ACHN (cell line): Measurements from ENCODE around the gene CYFIP2.
"Not testable (repeated sequence)": the region's sequence is repeated elsewhere in the genome, so short reads cannot be mapped to it uniquely, and the experiment has no call there.

ENCODE experiments used
- DNase-seq: peaks from one replicate; pipeline ENCODE4 v3.0.0-alpha.2; 2015
- in situ Hi-C: cut with HindIII; loops from 2 replicates; pipeline ENCODE4 v1.10.0; 2017; ENCODE audit warnings: low sequenced_read_pairs, low pct_ligation_motif_present, low pct_unique_long_range_greater_than_20kb

CYFIP2 gene

DNA sequence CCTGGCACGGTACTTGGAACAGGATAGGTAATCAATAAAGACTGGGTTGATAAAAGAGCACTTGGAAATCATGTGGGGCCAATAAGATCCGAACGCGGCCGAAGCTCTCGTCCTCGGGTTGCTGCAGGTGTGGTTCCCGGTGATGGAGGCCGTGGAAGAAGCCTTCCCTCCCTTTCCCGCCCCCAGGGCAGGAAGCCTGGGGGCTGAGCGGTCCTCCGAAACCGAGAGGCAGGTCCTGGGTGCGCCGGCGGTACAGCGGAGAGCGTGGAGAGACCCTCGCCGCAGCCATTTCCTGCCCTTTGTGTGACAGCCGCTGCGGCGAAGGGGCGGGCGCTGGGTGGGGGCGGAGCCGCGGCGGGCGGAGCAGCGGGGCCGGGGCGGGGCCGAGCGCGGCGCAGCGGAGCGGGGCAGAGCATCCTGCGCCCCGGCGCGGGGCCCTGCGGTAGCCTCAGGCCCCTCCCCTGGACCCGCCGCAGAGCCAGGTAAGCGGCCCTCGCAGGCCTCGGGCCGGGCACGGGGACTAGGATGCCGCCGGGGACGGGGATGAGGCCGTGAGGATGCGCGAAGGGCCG, at the start of gene CYFIP2:
TSS of gene CYFIP2 (plus strand) at position 410 of the 572 bp plus-strand sequence. CDS start 19,239 bp downstream, outside the sequence.
- DNase-seq: peak; percentile 59
- in situ Hi-C loops: no loop called here

DNA sequence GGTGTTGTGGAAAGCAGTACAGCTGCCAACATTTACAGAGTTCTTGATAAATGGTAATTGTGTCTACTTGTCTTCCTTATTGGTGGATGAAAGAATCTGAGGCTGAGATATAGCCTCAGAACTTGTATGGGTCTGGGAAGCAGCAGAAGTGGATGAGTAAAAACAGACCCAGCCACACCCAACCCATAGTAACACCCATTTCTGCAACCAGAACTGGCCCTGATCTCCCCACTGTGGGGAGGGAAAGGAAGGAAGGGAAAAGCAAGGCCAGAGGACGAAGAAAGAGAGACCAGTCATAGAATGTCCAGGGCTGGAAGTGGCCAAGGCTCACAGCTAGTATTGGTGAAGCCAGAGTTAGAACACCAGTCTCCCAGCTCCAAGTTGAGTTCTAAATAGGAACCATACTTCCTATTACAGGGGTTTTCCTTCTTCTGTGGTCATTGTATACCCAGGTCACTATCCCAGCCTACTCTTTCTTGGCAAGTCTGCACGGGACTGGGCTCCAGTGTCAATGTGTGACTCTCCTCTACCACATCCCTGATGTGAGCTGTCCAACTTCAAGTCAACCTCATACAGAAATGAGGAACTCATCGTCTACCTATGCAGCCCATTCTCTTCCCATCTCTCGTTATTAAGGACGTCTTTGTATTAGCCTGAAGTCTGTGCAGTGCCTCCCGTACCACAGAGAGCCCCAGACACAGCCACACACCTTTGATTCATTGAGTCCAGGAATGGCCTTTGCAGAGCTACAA, 49.4 kb upstream of the CYFIP2 start:
- no peak for DNase-seq
- in situ Hi-C loops: no loop called here

GRCh38 chr5:157217289-157218024, 48.5 kb upstream of the CYFIP2 start:
- DNase-seq: peak; percentile 4
- in situ Hi-C loops: no loop called here

- in situ Hi-C loops: no loop called here
- DNase-seq: no peak
Measured at GRCh38 chr5:157219491-157220271, 46.2 kb upstream of the CYFIP2 start.

DNA sequence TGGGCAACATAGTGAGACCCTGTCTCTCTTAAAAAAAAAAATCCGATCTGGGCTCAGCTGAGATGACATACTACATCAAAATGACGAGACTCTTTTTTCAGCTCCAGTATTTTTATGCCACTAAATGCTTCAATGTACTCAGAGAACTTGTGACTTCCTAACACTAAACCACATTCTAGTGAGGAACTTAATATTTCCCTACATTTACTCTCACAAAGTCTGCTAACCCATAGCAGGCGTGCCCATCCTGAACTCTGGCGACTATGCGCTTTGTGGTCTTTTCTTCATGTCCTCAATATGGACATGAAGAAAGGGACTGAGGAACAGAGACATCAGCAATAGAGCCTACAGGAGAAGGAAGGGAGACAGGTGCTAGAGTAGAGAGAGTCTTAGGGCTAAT, 44.0 kb upstream of the CYFIP2 start:
- in situ Hi-C loops: no loop called here
- no peak for DNase-seq

- no peak for DNase-seq
- in situ Hi-C loops: no loop called here
Measured at GRCh38 chr5:157222506-157223230, 43.3 kb upstream of the CYFIP2 start.

GRCh38 chr5:157225469-157226422, 40.2 kb upstream of the CYFIP2 start:
- in situ Hi-C loops: no loop called here
- no peak for DNase-seq

DNA sequence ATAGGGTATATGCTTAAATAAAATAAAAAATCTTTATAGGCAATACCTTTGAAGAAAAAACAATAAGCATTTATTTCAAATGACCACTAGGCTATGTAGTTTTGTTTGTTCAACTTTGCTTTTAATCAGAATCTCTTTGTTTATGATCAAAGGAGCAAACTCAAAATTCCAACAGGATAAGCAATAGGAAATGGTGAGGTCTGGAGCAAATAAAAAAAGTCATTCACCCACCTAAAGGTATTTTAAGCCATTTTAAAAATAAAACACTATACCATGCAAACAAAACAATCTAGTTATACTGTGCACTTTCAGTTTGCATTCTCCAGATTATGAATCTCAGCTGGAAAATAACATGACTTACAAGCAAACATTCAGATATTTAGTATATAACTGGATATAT, 35.3 kb upstream of the CYFIP2 start:
- in situ Hi-C loops: no loop called here
- DNase-seq: no peak

DNA sequence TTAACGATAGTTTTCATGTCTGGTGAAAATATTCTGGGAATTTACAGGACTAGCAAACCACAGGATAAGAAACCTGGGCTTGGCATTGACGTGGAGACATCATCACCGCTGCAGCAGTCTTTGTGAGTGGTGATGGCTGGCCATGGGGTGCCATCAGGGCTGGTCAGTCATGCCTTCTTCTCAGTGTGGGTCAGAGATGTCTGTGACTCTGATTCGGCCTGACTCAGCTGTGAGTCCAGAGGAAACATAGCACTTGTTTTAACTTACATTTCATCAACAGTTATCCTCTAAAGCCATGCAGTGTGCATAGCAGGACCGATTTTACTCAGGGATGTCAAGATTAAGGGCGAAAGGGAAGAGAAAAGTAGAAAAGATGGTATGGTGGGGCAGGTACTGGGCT, 33.2 kb upstream of the CYFIP2 start:
- in situ Hi-C loops: no loop called here
- no peak for DNase-seq

- no peak for DNase-seq
- in situ Hi-C loops: no loop called here
Measured at GRCh38 chr5:157233515-157233914, 32.4 kb upstream of the CYFIP2 start.

- DNase-seq: no peak
- in situ Hi-C loops: no loop called here
Measured at GRCh38 chr5:157236423-157236822, 29.5 kb upstream of the CYFIP2 start.

GRCh38 chr5:157241483-157241882, 24.4 kb upstream of the CYFIP2 start:
- DNase-seq: no peak

DNA sequence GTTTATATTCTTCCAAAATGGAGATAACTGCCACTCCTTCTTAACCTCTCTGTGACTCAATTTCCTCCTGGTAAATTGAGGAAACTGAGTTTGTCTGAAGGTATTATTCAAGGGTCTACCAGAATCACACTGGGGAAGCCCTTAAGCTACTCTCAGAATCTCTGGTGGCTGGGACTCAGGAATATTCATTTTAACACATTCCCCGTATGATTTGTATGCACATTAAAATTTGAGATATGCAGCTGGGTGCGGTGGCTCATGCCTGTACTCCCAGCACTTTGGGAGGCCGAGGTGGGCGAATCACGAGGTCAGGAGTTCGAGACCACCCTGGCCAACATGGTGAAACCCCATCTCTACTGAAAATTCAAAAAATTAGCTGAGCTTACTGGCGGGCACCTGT, 21.2 kb upstream of the CYFIP2 start:
- in situ Hi-C loops, DNase-seq: not testable (repeated sequence)

More at GRCh38 chr5:157241483-157241882, 24.4 kb upstream of the CYFIP2 start:
- in situ Hi-C loops: no loop called here

DNA sequence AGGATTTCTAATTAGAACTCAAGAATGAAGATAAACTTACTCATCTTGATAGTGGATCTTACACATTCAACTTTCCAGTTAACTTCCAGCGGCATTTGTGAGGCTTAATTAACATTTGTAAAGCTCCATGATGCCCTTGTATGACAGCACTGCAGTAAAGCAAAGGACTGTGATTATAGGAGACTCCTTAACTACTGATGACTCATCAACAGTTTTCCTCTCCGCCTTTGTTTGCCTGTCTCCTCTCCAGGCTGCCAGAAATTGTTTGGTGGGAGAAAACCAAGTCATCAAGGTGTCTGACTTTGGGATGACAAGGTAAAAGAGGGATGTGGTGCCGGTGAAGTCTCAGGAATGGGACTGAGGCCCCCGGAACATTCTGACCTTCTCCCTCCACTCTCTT, 20.4 kb upstream of the CYFIP2 start:
- DNase-seq: no peak
- in situ Hi-C loops: no loop called here

DNA sequence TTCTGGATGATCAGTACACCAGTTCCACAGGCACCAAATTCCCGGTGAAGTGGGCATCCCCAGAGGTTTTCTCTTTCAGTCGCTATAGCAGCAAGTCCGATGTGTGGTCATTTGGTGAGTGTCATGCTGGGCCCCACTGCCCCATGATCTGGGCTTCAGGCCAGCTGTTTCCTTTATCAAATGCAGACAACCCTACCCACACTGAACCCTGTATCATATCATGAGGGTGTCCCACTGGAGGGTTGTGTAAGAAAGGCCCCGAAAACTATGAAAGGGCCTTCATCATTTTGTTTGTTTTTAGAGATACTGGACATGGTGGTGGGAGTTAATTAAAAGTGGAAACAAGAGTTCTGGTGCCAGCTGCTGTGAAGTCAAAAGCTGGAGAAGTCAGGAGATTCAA, 20.0 kb upstream of the CYFIP2 start:
- no peak for DNase-seq
- in situ Hi-C loops: no loop called here

DNA sequence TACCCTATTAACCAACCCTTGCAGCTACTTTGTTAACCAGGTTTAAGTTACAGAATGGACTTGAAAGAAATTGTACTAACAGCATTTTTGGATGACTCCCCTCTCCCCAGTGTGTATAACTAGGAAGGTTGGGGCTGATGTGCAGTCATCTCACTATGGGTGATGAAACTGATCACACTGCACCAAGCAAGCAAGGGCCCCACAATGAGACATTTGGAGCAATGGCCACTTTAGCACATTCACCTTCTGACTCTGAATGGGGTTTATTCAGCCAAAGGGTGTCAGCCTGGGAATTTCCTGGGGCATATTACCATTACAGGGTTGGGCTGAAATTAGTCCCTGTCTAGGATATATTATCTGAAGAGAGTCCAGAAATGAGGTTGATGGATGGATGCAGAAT, 18.7 kb upstream of the CYFIP2 start:
- in situ Hi-C loops: no loop called here

DNA sequence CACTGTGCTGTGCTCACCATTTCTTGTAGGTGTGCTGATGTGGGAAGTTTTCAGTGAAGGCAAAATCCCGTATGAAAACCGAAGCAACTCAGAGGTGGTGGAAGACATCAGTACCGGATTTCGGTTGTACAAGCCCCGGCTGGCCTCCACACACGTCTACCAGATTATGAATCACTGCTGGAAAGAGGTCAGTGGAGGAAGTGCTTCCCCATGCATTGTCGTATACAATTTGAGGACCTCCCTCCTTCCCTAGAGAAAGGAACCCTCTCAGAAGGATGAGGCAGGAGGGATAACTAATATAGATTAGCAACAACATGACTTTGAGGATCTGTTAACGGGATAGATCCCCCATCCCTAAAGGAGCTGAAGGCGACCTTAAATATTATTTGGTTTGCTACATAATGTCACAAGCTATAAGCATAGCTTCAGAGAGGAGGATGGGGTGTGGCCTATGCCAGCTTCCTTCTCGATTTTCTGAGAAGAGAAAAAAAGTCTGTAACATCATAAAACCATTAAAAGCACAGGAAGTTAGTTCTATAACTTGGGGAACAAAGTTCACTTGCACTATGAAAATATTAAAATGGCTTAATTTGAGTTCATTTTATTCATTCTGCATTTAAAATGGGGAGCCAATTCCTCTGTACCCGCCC, 17.0 kb upstream of the CYFIP2 start:
- no peak for DNase-seq
- in situ Hi-C loops: no loop called here

More for the DNA sequence above, 18.7 kb upstream of the CYFIP2 start:
- DNase-seq: no peak
